Lung (tissue), 12 donors: ENCODE data around the gene CD300H. TPM values are rescaled to one million over a fixed set of nuclear protein-coding genes. Genes with fewer than 3 reads are reported as not detected.
"Not testable (repeated sequence)": the region's sequence is repeated elsewhere in the genome, so short reads cannot be mapped to it uniquely, and the experiment has no call there.

ENCODE experiments used
- ATAC-seq: fragments of 200-7000 bp; cut with Tn5 transposase; one replicate; pipeline ENCODE4 v1.9.1; 2020; ENCODE audit warnings: moderate number of reproducible peaks; ENCODE audit not compliant: insufficient read depth, low FRiP score
- DNase-seq, 3 donors: peaks; one replicate each; pipeline ENCODE4 v3.0.0-alpha.2; 2013 to 2017
- H3K27ac ChIP-seq, 2 donors: one replicate each; pipeline ENCODE4 v1.5.1; 2013; ENCODE audit warnings: mild to moderate bottlenecking in 2 of 2, moderate library complexity in 2 of 2, control low read depth in 1 of 2, inconsistent platforms in 1 of 2, low read depth in 1 of 2, low read length in 1 of 2
- H3K27me3 ChIP-seq, 3 donors: one replicate each; pipeline ENCODE4 v1.5.1; 2013; ENCODE audit warnings: low read length in 2 of 3; ENCODE audit not compliant: control insufficient read depth in 3 of 3, insufficient read depth in 3 of 3
- H3K36me3 ChIP-seq, 4 donors: one replicate each; pipeline ENCODE4 v1.5.1; 2013; ENCODE audit warnings: low read length in 4 of 4, mild to moderate bottlenecking in 1 of 4, moderate library complexity in 1 of 4; ENCODE audit not compliant: control insufficient read depth in 4 of 4, insufficient read depth in 4 of 4
- H3K4me1 ChIP-seq, 5 donors: one replicate each; pipeline ENCODE4 v1.5.1; 2013; ENCODE audit warnings: low read length in 5 of 5, mild to moderate bottlenecking in 2 of 5, moderate library complexity in 1 of 5; ENCODE audit not compliant: control insufficient read depth in 5 of 5, insufficient read depth in 5 of 5
- H3K4me3 ChIP-seq: one replicate; pipeline ENCODE4 v1.5.1; 2013; ENCODE audit warnings: mild to moderate bottlenecking, control low read depth, moderate library complexity
- H3K9ac ChIP-seq, 2 donors: one replicate each; pipeline ENCODE4 v1.5.1; 2013; ENCODE audit warnings: low read length in 2 of 2, control low read depth in 1 of 2; ENCODE audit not compliant: insufficient read depth in 1 of 2
- H3K9me3 ChIP-seq, 4 donors: one replicate each; pipeline ENCODE4 v1.5.1; 2013; ENCODE audit warnings: low read length in 3 of 4, mild to moderate bottlenecking in 1 of 4, moderate library complexity in 1 of 4; ENCODE audit not compliant: control insufficient read depth in 4 of 4, insufficient read depth in 3 of 4
- WGBS, 2 donors: extraction: QIAGEN DNeasy Blood & Tissue Kit; methylation state at CpG; one replicate each; pipeline ENCODE4 v1.1.7; 2013; 5-methylcytosine and 5-hydroxymethylcytosine counted together
- polyA plus RNA-seq, 2 donors: library from polyadenylated mRNA; stranded (reverse); fragments of 200-250 nt; gene quantifications; one replicate each; pipeline ENCODE4 v1.2.1, GENCODE V29; 2013
- total RNA-seq, 2 donors: library from RNA; depleted of rRNA in 1 of 2; stranded (reverse); fragments of >200 nt in 1 of 2; gene quantifications; one replicate each; pipeline ENCODE4 v1.2.1, GENCODE V29; 2014 to 2021
- TF ChIP-seq, protein P1 (sequence below): IDR thresholded peaks from 2 replicates; pipeline ENCODE4 v1.5.1; 2012; ENCODE audit warnings: mild to moderate bottlenecking; ENCODE audit errors: control extremely low read depth, extremely low read depth
- donor health status: control.
- donor health status: control.
- donor health status: Bipolar disorder and iron deficiency.
- donor health status: healthy.
- donor health status: DM: yes; HTN: yes; CAD: no.

CD300H gene
- total and polyA plus RNA-seq, 4 donors: 1.1 to 11.9 (median 3.4) TPM; not detected in 1

DNA sequence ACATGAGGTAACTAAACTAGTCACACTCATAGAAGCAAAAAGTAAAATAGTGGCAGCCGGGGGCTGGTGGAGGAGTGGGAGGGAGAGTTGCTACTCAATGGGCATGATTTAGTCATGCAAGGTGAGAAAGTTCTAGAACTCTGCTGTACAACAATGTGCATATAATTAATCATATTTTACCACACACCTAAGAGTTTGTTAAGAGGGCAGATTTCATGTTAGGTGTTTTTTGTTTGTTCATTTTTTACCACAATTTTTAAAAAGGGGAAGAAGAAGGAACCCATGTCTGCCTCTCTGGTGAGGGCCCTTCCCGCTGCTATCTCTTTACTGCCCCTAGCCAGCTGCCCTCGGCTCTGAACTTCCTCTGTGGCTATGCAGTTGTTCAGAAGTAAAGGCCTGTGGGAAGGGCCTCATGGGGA, 47.3 kb downstream of the CD300H start:
- Histone ChIP-seq H3K27ac (peak overlapping the region in 1 of 2 donors; percentile 34), H3K9ac (no peak overlapping the region), H3K27me3 (no peaks in the 10 kb centered on the region), H3K4me1 (no peaks in the 10 kb centered on the region), H3K9me3 (peaks cover 0 to 16% (median 0%) of the 10 kb centered on the region in 4 donors), H3K4me3 (no peak overlapping the region), H3K36me3 (no peaks in the 10 kb centered on the region)
- 34 to 53% methylated on average over 3 of the region's 3 CpGs for WGBS, 2 donors
- no peak for DNase-seq
- no peak for ATAC-seq
- TF ChIP-seq, protein P1, sequence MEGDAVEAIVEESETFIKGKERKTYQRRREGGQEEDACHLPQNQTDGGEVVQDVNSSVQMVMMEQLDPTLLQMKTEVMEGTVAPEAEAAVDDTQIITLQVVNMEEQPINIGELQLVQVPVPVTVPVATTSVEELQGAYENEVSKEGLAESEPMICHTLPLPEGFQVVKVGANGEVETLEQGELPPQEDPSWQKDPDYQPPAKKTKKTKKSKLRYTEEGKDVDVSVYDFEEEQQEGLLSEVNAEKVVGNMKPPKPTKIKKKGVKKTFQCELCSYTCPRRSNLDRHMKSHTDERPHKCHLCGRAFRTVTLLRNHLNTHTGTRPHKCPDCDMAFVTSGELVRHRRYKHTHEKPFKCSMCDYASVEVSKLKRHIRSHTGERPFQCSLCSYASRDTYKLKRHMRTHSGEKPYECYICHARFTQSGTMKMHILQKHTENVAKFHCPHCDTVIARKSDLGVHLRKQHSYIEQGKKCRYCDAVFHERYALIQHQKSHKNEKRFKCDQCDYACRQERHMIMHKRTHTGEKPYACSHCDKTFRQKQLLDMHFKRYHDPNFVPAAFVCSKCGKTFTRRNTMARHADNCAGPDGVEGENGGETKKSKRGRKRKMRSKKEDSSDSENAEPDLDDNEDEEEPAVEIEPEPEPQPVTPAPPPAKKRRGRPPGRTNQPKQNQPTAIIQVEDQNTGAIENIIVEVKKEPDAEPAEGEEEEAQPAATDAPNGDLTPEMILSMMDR: no peak

DNA sequence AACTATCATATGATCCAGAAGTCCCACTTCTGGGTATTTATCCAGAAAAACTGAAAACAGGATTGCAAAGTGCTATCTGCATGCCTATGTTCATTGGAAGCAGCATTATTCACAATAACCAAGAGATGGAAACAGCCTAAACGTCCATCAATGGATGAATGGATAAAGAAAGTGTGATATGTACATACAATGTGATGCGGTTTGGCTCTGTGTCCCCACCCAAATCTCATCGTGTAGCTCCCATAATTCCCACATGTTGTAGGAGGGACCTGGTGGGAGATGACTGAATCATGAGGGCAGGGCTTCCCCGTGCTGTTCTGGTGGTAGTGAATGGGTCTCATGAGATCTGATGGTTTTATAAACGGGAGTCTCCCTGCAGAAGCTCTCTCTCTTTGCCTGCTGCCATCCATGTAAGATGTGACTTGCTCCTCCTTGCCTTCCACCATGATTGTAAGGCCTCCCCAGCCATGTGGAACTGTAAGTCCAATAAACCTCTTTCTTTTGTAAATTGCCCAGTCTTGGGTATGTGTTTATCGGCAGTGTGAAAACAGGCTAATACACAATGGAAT, 48.8 kb downstream of the CD300H start:
- 85 to 91% methylated on average over 6 of the region's 6 CpGs for whole genome bisulfite sequencing, 2 donors

DNA sequence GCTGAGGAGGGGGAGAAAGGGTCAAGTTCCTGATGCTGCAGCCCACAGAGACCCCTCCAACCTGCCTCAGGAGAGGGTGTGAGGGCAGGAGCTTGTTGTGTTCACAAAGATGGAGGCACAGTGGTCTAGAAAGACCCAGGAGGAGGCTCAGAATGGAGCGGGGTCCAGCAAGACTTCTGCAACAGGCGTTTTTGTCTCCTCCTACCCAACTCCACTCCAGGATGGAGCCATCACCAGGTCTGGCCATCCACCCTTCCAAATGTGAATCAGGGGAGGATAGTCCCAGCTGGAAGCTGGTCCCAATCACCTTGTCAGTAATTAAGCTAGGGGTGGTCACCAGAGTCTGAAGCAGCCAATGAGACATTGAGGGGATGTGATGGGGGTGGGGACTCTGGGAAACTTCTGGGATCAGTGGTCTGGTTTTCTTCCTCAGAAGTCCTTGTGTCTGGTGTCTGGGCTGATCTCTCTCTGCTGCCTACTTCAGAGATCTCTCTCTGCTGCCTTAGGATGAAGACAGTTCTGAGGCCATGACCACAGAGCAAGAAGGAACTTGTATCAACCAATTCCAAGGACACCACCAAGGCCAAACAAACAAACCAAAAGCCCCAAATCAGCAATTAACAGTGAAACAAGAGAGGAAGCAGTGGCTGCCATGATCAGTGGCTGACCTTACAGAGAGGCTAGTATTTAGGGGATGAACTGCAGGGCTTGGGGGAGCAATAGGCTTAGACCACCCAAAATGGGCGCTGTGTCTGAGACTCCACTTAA, 50.6 kb downstream of the CD300H start:
- H3K36me3 ChIP-seq: no peaks in the 10 kb centered on the region
- no peak overlapping the region for H3K9ac ChIP-seq
- no peaks in the 10 kb centered on the region for H3K27me3 ChIP-seq
- no peak overlapping the region for H3K4me3 ChIP-seq
- DNase-seq: no peak
- TF ChIP-seq, protein P1: no peak
- H3K27ac ChIP-seq: no peak overlapping the region
- 91 to 96% methylated on average over 3 of the region's 3 CpGs for WGBS, 2 donors
- no peaks in the 10 kb centered on the region for H3K4me1 ChIP-seq
- peaks cover 0 to 8% (median 0%) of the 10 kb centered on the region in 4 donors for H3K9me3 ChIP-seq
- ATAC-seq: no peak

More for the DNA sequence above, 48.8 kb downstream of the CD300H start:
- H3K9ac ChIP-seq, H3K4me1 ChIP-seq, DNase-seq, H3K4me3 ChIP-seq, ATAC-seq, H3K27me3 ChIP-seq, H3K27ac ChIP-seq, H3K36me3 ChIP-seq: not testable (repeated sequence)
- H3K9me3 ChIP-seq: peaks cover 0 to 20% (median 0%) of the 10 kb centered on the region in 4 donors

DNA sequence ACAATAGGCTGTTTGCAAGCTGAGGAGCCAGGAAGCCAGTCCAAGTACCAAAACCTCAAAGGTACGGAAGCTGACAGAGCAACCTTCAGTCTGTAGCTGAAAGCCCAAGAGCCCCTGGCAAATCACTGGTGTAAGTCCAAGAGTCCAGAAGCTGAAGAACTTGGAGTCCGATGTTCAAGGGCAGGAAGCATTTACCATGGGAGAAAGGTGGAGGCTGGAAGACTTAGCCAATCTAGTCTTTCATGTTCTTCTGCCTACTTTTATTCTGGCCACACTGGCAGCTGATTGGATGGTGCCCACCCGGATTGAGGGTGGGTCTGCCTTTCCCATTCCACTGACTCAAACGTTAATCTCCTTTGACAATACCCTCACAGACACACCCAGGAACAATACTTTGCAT, 51.4 kb downstream of the CD300H start:
- TF ChIP-seq, protein P1: no peak
- whole genome bisulfite sequencing, 2 donors: 79 to 85% methylated on average over 4 of the region's 4 CpGs
- Histone ChIP-seq H3K27me3 (no peaks in the 10 kb centered on the region), H3K4me3 (no peak overlapping the region), H3K27ac (no peak overlapping the region), H3K36me3 (no peaks in the 10 kb centered on the region), H3K9ac (no peak overlapping the region), H3K9me3 (peaks cover 0 to 8% (median 0%) of the 10 kb centered on the region in 4 donors), H3K4me1 (no peaks in the 10 kb centered on the region)
- no peak for ATAC-seq
- no peak for DNase-seq
